HepG2 (cell line): ENCODE data around the gene GGA1. TPM values are rescaled to one million over a fixed set of nuclear protein-coding genes. Genes with fewer than 3 reads are reported as not detected.
A peak's percentile ranks its signal among the peaks of the same experiment; 100 is the strongest.

Experiments used
- ATAC-seq: fragments of 200-7000 bp; cut with Tn5 transposase; 3 replicates; pipeline ENCODE4 v1.9.1; 2020; ENCODE audit warnings: mild to moderate bottlenecking, moderate library complexity
- BruUV-seq: library from RNA; stranded (reverse); fragments of 400-500 nt; replicated peaks from 2 replicates; lab custom pipeline; 2021; lab: Mats Ljungman, UMichigan
- CTCF ChIA-PET: fragments of 300-600 bp; formaldehyde crosslinking; extraction: SDS; loops from one replicate; lab custom pipeline; 2021; ENCODE audit warnings: low total read pairs, inconsistent platforms, low intra/inter-chr PET ratio; lab: Yijun Ruan, JAX
- POLR2A ChIA-PET: fragments of 350-600 bp; sonication (Branson Sonifier 250); formaldehyde crosslinking; loops from one replicate; lab custom pipeline; 2020; ENCODE audit warnings: antibody characterized with exemption, inconsistent platforms; lab: Yijun Ruan, JAX
- DNase-seq: peaks from one replicate; pipeline ENCODE4 v3.0.0-alpha.2; 2015; ENCODE audit warnings: low spot score
- FAIRE-seq: peaks from 3 replicates; lab custom pipeline; 2011; peaks lifted over from hg19 to GRCh38; lab: Jason Lieb, UNC
- H2AFZ ChIP-seq: one replicate; pipeline ENCODE4 v1.6.1; 2011; ENCODE audit warnings: low read length, inconsistent platforms
- H3K27ac ChIP-seq: fragments of 300-600 bp; 3 replicates; pipeline ENCODE4 v1.8.0; 2011; ENCODE audit warnings: mixed run types, mild to moderate bottlenecking, mixed read lengths, low read length, inconsistent platforms; ENCODE audit not compliant: insufficient read depth; ENCODE audit errors: extremely low read length
- H3K27me3 ChIP-seq, 2 experiments: fragments of 200-600 bp in 1 of 2; 2 replicates in 1 of 2; 3 replicates in 1 of 2; pipeline versions ENCODE4 v1.6.0 to v1.8.0; 2011; ENCODE audit warnings: low read length in 2 of 2, mild to moderate bottlenecking in 2 of 2, moderate library complexity in 2 of 2, inconsistent platforms in 1 of 2; ENCODE audit not compliant: insufficient read depth in 2 of 2, control insufficient read depth in 1 of 2
- H3K36me3 ChIP-seq, 2 experiments: fragments of 200-600 bp in 1 of 2; replicated peaks in 1 of 2; 2 replicates in 1 of 2; 3 replicates in 1 of 2; pipeline versions ENCODE4 v1.5.1 to v1.8.0; 2011; ENCODE audit warnings: low read length in 2 of 2, inconsistent platforms in 1 of 2; ENCODE audit not compliant: insufficient read depth in 2 of 2, control insufficient read depth in 1 of 2
- H3K4me1 ChIP-seq: 2 replicates; pipeline ENCODE4 v1.5.1; 2012; ENCODE audit warnings: low read length, inconsistent platforms; ENCODE audit not compliant: insufficient read depth
- H3K4me2 ChIP-seq: 2 replicates; pipeline ENCODE4 v1.6.0; 2011; ENCODE audit warnings: low read depth, low read length, inconsistent platforms
- H3K4me3 ChIP-seq, 3 experiments: fragments of 200-600 bp in 1 of 3; sonication (generic), shearing (Covaris generic) in 1 of 3; replicated peaks in 1 of 3; 2 replicates each; pipeline ENCODE4 v1.5.1; 2011 to 2016; ENCODE audit warnings: low read length in 3 of 3, inconsistent platforms in 2 of 3, low read depth in 2 of 3, mild to moderate bottlenecking in 2 of 3, control low read depth in 1 of 3, mixed read lengths in 1 of 3; ENCODE audit not compliant: insufficient read depth in 1 of 3
- H3K79me2 ChIP-seq: one replicate; pipeline ENCODE4 v1.6.1; 2011; ENCODE audit warnings: low read length, inconsistent platforms; ENCODE audit not compliant: insufficient read depth
- H3K9ac ChIP-seq: 2 replicates; pipeline ENCODE4 v1.6.0; 2011; ENCODE audit warnings: mild to moderate bottlenecking, low read depth, low read length, inconsistent platforms; ENCODE audit not compliant: insufficient read depth
- H3K9me3 ChIP-seq: 2 replicates; pipeline ENCODE4 v1.5.1; 2012; ENCODE audit warnings: mild to moderate bottlenecking, low read length
- H4K20me1 ChIP-seq: 2 replicates; pipeline ENCODE4 v1.6.0; 2011; ENCODE audit warnings: inconsistent platforms, mild to moderate bottlenecking, low read length, moderate library complexity; ENCODE audit not compliant: insufficient read depth
- CCAR2 ChIP-seq: fragments of 200-400 bp; formaldehyde crosslinking; optimal IDR thresholded peaks from 2 replicates; pipeline ENCODE3; 2018; ENCODE audit warnings: low read depth, mild to moderate bottlenecking, low read length, moderate library complexity
- FOXP4 ChIP-seq: sonication (generic); formaldehyde crosslinking; IDR thresholded peaks from 2 replicates; pipeline ENCODE4 v1.4.0; 2020; ENCODE audit warnings: missing genetic modification reagents
- IRF9 ChIP-seq: sonication (generic); formaldehyde crosslinking; IDR thresholded peaks from 2 replicates; pipeline ENCODE4 v1.8.0; 2022; ENCODE audit warnings: missing genetic modification reagents, mild to moderate bottlenecking, borderline replicate concordance
- KAT7 ChIP-seq: IDR thresholded peaks from 2 replicates; pipeline ENCODE4 v1.6.1; 2018; ENCODE audit warnings: borderline replicate concordance, missing compliant biosample characterization
- REST ChIP-seq, 2 experiments: IDR thresholded peaks; 2 replicates each; pipeline ENCODE4 v1.6.1; 2011 to 2012; ENCODE audit warnings: low read length in 2 of 2, borderline replicate concordance in 1 of 2, low read depth in 1 of 2, mild to moderate bottlenecking in 1 of 2, moderate library complexity in 1 of 2
- RFX3 ChIP-seq: IDR thresholded peaks from 2 replicates; pipeline ENCODE4 v1.6.1; 2016; ENCODE audit warnings: missing biosample characterization, missing genetic modification reagents
- TSC22D2 ChIP-seq: sonication (generic); formaldehyde crosslinking; IDR thresholded peaks from 2 replicates; pipeline ENCODE4 v1.5.1; 2020; ENCODE audit warnings: missing genetic modification reagents, mild to moderate bottlenecking, borderline replicate concordance
- ZNF672 ChIP-seq: sonication (generic); formaldehyde crosslinking; IDR thresholded peaks from 2 replicates; pipeline ENCODE4 v1.8.1; 2022; ENCODE audit warnings: missing genetic modification reagents
- ZNF687 ChIP-seq: sonication (generic); formaldehyde crosslinking; IDR thresholded peaks from 2 replicates; pipeline ENCODE4 v1.5.1; 2020; ENCODE audit warnings: mild to moderate bottlenecking, missing genetic modification reagents, moderate library complexity
- WGBS: methylation state at CpG from one replicate; pipeline ENCODE4 v1.1.6; 2017; ENCODE audit warnings: low lambda C conversion rate; 5-methylcytosine and 5-hydroxymethylcytosine counted together
- in situ Hi-C: cut with HindIII; loops from 2 replicates; pipeline ENCODE4 v1.10.0; 2017; ENCODE audit warnings: low pct_unique_long_range_greater_than_20kb; ENCODE audit not compliant: extremely low pct_ligation_motif_present
- intact Hi-C: fragments of 100-400 bp; cut with micrococcal nuclease; formaldehyde crosslinking; loops from one replicate; pipeline ENCODE4 v1.10.0; 2022; ENCODE audit not compliant: unreplicated experiment
- polyA plus RNA-seq, 8 experiments: library from polyadenylated mRNA; depleted of rRNA in 3 of 8; stranded (reverse) in 7 of 8; unstranded in 1 of 8; fragments of >200 nt; fragmentation: Illumina TruSeq in 4 of 8; extraction: Trizol in 4 of 8; gene quantifications; 2 replicates each; pipeline versions ENCODE4 v1.2.1 to v1.2.3, GENCODE V29; 2011 to 2016; ENCODE audit warnings: low read depth in 4 of 8, missing spikeins in 1 of 8, mixed read lengths in 1 of 8; ENCODE audit not compliant: insufficient read depth in 1 of 8
- total RNA-seq, 5 experiments: library from RNA; depleted of rRNA; stranded (reverse); fragments of >200 nt; fragmentation: Illumina TruSeq; extraction: Trizol; gene quantifications; 2 replicates each; pipeline ENCODE4 v1.2.3, GENCODE V29; 2016; ENCODE audit warnings: low read depth in 1 of 5

GGA1 gene
- total and polyA plus RNA-seq, 2 of the 13 experiments (the other 11 are each of a cell fraction or from before 2014, with no cell fraction given), result 29.1 to 87.2 TPM

- TF ChIP-seq FOXP4 (no peak), TSC22D2 (CRISPR knock-in tag) (0 out of 2 replicates have a peak, but pooled peaks have one; percentile 28), ZNF672 (CRISPR knock-in tag) (0 out of 2 replicates have a peak, but pooled peaks have one; percentile 60), IRF9 (CRISPR knock-in tag) (0 out of 2 replicates have a peak, but pooled peaks have one; percentile 11)
These were observed 38.5 kb upstream of the GGA1 start (continued) for GRCh38 chr22:37569921-37570660.

- ATAC-seq (peak; percentile 1), DNase-seq (no peak), FAIRE-seq (no peak)
- Histone ChIP-seq H3K27me3 (no peaks in the 10 kb centered on the region), H3K4me1 (peaks cover 71% of the 10 kb centered on the region), H3K4me3 (peak overlapping the region in 1 of 3 experiments; percentile 39; a peak in 1 of 6 replicates), H4K20me1 (peaks cover 23% of the 10 kb centered on the region), H3K4me2 (peak overlapping the region; percentile 73), H3K27ac (peak overlapping the region; percentile 67), H3K36me3 (peaks cover 10 to 25% of the 10 kb centered on the region in 2 experiments), H3K9me3 (no peaks in the 10 kb centered on the region), H3K79me2 (peaks cover 9% of the 10 kb centered on the region), H3K9ac (no peak overlapping the region), H2AFZ (no peak overlapping the region)
- POLR2A ChIA-PET, result interaction anchor here (0.8 to 17.5 kb wide), 12 partner anchors 9 to 69 kb away, joined by 3 to 976 read pairs (median 16); partner anchors contain the start of genes CDC42EP1, GGA1 and LGALS2
- in situ Hi-C loops (loop anchor here (5.0 kb wide), 1 partner anchor 33 kb away; no protein-coding TSS in a partner anchor), intact Hi-C loops (no loop called here)
- 45% methylated on average over 3 of the region's 4 CpGs for WGBS
- no TSS peak for BruUV-seq
- CTCF ChIA-PET, result interaction anchor here (1.0 to 1.8 kb wide), 2 partner anchors 22 to 32 kb away, joined by 3 to 4 read pairs; no protein-coding TSS in a partner anchor
- TF ChIP-seq ZNF687 (CRISPR knock-in tag), result peak; percentile 7; the same call in 1 of the 2 replicates
- peak; percentile 21 for TF ChIP-seq CCAR2
- TF ChIP-seq RFX3 (CRISPR knock-in tag), result no peak
- TF ChIP-seq REST (IDR thresholded peaks at IDR 0.05; ENCODE audit: borderline replicate concordance in 1 of 2, low read depth in 1 of 2, low read length in 2 of 2), result no peak
- no peak for TF ChIP-seq KAT7 (CRISPR knock-in tag)
These were observed 38.0 kb upstream of the GGA1 start for GRCh38 chr22:37570661-37570976.
